GM19468 (cell line): ENCODE measurements around the gene POLG.

ENCODE experiments used
- ATAC-seq: cut with Tn5 transposase; IDR thresholded peaks from one replicate; pipeline ENCODE4 v1.9.1; 2021; ENCODE audit warnings: mild to moderate bottlenecking, moderate library complexity, moderate number of reproducible peaks; ENCODE audit not compliant: unreplicated experiment; ENCODE audit errors: extremely low read depth

POLG gene

GRCh38 chr15:89370978-89371227, 36.3 kb upstream of the POLG start:
- ATAC-seq: no peak

GRCh38 chr15:89370120-89370977, 35.7 kb upstream of the POLG start:
- no peak for ATAC-seq

- ATAC-seq: no peak
Measured at GRCh38 chr15:89369341-89369947, 34.8 kb upstream of the POLG start.

- no peak for ATAC-seq
Measured at GRCh38 chr15:89368566-89369223, 34.1 kb upstream of the POLG start.

GRCh38 chr15:89367485-89368451, 33.1 kb upstream of the POLG start:
- no peak for ATAC-seq

GRCh38 chr15:89366656-89367393, 32.2 kb upstream of the POLG start:
- ATAC-seq: no peak

GRCh38 chr15:89365462-89366065, 30.9 kb upstream of the POLG start:
- ATAC-seq: no peak

GRCh38 chr15:89364741-89365450, 30.3 kb upstream of the POLG start:
- no peak for ATAC-seq

GRCh38 chr15:89364341-89364740, 29.7 kb upstream of the POLG start:
- ATAC-seq: no peak

GRCh38 chr15:89363770-89364169, 29.1 kb upstream of the POLG start:
- ATAC-seq: no peak

GRCh38 chr15:89363133-89363532, 28.5 kb upstream of the POLG start:
- ATAC-seq: no peak

GRCh38 chr15:89362203-89363101, 27.8 kb upstream of the POLG start:
- ATAC-seq: no peak

- no peak for ATAC-seq
Measured at GRCh38 chr15:89361451-89362202, 27.0 kb upstream of the POLG start.

- ATAC-seq: no peak
Measured at GRCh38 chr15:89360294-89360971, 25.8 kb upstream of the POLG start.

GRCh38 chr15:89359471-89360293, 25.1 kb upstream of the POLG start:
- no peak for ATAC-seq
